Stimulated activated CD8-positive, alpha-beta memory T cell treated with anti-CD3 and anti-CD28 coated beads, Interleukin-4, amount 100 ng/mL, for 48 hours (primary cell): ENCODE data around the gene ALK.

Experiments
- DNase-seq: peaks from one replicate; pipeline ENCODE4 v3.0.0-alpha.2; 2020

ALK gene

DNA sequence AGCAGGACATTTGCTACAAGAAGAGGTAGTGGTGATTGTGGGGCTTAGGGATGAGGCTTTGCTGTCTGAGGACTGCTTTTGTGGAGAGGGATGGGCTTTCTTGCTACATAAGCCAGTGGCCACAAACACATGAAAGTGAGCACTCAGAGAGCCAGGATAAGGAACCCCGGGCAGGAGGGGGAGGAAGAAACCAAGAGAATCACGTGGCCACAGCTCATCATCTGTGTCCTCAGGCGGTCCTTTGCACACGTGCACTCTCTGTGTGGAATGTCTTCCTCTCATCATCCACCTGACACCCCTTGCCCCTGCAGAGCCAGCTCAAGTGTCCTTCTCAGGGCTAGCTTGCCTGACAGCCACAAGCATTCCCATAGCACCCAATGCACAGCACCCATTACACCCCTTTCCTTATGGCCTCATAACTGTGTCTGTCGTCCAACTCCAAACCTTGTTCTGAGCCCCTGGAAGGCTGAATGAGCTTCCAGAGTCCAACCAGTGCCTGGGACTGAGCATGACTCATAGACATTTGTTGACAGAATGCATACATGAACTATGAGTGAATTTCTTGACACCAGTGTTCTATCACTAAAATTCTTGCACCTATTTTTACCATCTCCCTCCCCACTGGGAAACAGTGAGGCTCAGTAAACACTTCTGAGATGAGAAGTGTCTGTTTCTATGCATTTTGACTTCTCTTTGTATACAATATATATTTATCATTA is 398.3 kb downstream of the ALK start:
- no peak for DNase-seq

DNA sequence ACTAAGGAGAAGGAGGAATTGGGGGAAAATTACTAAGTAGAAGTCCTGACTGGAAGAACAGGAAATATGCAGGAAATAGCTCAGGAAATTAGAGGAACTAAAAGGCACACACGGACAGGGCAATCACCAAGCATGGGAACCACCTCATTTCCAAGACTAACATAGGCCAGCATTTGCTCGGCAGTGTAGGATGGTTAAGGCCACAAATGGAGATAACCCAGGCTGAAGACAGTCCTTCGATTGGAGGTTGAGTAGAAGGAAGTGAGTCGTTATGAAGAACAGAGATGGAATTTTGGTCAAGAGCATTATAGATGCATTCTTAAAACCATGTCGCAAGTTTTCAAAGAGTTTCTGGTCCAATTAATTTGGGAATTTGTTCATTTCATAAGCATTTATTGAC is 401.4 kb downstream of the ALK start:
- DNase-seq: no peak

DNA sequence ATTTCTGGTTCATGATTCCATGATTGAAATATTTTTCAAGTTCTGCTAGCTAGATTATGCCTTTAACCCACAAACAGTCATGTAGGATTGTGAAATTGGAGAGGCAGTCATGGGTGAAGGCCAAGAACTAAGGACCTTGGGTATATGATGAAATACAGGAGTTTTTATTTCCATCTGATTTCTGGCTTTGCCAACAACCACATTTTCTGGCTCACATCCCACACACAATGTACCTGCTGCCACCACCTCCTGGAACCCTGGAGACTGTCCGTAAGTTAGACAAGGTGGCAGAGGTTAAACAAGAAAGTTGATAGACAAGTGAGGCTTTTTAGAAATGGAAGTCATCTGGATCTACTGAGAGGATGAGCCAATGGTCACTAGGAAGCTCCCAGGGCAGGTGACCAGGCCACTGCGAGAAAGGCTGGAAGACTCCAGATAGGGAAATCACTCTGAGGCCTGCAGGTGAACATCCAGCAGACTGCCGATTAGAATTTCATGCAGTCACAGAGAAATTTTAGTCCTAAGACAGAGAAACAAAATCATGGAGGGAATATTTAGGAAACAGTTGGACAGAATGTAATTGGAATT is 402.0 kb downstream of the ALK start:
- no peak for DNase-seq

DNA sequence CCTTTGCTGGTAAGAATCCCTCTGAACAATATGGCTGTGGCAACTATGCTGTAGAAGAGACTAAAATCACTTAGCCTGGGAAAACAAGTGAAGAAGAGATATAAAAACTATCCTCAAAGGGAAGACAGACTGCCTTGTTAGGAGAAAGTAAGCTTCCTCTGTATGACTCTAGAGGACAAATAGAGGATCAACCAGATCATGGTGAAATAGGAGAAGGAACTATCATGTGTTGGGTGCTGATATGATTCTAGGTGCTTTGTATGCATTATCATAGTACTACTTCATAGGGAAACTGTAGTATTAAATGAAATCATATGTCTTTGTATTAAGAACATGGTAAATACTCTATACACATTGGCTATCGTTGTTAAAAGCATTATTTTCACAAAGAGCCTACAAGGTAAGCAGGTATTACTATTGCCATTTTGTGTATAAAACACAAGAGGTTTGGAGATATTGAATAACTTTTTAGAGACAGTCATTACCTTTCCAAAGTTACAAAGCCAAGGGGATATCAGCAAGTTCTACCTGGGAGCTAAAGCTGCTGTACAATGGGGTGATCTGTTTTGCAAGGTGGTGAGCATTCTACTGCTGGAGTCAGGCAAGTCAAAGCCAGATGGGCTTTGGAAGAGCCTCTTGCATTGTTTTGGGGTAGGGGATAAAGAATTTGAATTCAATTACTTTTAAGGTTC is 402.6 kb downstream of the ALK start:
- no peak for DNase-seq

DNA sequence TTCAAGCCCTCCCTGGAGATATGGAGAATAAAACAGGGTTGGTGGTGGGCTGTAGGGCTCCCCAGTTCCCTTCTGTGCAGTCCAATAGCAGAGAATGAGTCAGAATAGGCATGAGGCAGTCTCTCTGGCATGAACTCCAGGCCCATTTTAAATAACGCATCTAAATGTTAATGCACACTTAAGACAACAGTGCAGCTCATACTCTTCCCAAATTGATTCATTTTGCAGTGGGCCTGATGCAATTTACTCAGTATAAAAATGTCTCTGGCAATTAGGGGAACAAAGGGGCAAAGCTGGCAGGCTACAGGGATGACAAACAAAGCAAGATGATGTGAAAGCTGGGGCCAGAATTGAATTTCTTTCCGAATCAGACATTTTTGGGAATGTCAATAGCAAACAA is 403.4 kb downstream of the ALK start:
- no peak for DNase-seq

DNA sequence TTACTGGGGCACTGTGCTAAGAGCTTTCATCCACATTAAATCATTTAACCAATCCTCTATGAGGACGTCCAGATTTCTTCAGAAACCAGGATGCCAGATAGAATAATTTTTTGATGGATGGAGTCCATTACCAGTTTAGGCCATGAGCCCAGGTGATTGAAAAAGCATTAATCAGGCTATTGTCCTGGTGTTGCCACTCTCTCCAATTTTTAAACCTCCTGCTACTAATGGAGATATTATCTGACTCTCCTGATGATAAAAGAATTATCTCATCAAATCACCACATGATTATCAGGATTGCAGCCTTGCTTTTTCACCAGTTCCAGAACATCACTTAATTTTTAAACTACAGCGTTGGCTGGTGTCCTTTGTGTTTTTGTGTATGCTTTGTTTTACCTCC is 404.0 kb downstream of the ALK start:
- no peak for DNase-seq

DNA sequence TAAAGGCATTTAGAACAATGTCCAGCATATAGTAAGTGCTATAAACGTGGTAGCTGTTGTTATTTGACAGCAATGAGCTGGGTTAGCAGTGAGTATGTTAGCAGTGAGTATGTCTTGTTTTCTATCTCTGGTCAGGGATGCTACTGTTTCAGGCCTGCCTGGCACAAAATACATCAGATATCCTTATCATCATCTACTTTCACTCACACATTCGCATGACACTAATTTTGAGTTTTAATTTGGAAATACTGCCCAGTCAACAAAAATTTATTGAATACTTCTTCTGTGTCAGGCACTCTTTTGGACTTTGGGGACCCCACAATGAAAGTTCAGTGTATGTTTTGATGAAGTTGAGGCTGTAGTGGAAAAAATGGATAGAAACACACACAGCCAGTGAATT is 404.6 kb downstream of the ALK start:
- no peak for DNase-seq

DNA sequence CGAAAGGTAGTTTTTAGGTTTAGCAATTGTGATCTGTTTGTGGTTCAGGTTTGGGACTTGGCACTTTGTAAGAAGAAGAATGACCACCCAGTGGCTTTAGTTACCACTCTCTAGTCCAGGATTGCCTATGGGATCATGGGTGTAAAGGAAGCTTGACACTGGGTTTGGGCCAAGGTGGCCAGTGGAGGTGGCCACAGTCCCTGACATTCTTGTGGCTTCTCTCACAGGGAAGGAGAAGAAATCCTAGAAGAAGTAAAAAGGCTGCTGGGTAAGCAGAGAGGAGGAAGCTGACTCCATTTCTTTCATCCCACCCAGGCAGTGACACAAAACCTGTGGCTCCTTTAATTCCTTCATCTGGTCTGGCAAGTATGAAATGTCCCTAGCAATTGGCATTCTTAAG is 411.5 kb downstream of the ALK start:
- DNase-seq: no peak

DNA sequence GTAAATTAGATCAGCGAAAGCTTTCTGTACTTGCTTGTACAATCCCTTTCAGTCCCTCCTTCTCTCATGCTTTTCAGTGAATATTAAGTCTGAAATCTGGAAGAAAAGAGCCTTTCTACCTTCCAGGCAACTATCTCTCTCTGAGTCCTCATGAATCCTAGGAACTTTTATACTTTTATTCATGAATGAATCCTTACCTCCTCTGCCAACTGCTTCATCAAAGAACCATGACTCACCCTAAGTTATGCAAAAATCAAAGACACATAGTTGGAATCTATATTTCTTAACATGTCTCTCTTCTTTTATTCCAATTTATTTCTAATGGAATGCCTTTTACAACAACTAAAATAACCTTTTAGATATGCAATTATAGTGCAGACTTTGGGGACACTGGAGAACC is 412.0 kb downstream of the ALK start:
- DNase-seq: no peak

DNA sequence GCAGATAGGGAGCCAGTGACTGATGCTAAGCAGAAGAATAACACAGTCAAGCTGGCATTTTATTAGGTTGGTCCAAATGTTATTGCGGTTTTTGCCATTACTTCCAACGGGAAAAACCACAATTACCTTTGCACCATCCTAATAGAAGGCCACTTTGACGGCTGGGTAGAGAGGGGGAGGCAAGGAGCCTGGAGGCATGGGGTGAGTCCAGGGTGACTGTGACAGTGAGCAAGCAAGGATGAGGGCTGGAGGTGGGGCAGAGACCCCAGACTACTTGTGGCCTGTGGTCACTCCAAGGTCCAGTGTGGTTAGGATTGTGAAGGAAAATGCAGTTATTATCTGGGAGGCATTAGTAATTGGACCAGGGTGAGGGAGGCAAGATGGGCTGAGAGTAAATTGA is 416.6 kb downstream of the ALK start:
- DNase-seq: no peak

DNA sequence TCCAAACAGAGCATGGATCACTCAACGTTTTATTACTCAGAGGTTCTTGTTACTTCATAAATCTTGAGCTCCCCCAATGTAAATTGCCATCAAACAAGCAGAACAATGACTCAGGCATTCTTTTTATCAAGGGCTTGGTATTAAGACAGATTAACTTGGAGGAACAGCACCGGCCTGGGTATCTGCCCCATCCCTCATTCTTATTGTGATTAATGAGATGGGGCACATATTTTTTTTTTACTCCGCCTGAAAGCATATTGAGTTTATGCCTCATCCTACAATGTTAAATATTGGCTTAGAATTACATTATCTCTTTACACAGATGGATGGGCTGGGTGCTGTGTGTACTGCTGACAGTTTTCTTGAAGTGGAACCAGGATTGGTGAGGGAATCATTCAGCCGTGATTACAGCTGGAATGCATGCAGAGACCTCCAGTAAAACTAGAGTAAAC is 418.9 kb downstream of the ALK start:
- no peak for DNase-seq

DNA sequence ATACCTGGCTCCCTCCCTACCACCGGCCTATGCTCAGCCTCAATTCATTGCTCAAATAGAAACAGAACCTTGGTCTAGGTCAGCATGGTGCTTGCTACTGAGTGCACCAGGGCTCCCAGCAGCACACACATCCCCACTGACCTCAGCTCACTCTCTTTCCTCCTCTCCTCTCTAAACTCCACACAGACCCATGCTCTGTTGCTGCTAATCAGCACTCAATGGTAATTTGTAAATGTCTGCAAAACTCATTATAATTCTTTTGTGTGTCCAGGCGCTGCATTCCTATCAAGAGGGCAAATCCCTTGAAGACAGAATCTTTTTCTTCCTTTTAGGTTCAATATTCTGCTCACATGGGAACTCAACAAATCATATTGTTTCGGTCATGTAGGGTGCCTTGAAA is 424.0 kb downstream of the ALK start:
- no peak for DNase-seq

DNA sequence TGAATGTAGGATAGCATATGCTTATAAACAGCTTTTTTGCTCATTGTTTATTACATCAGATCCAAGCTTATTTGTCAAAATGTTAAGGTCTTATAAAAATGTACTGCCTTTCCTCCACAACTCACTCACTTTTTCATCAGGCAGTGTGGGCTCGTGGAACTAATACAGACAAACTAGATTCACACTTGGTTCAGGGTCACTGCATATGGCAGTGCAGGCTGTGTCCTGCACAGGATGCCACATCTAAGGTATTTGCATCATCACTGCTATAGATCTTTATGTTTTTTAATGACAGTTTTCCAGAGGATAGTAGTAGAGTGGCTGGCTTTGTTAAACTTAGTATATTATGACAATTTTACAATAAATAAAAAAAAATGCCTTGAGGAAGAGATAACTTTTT is 425.2 kb downstream of the ALK start:
- no peak for DNase-seq

DNA sequence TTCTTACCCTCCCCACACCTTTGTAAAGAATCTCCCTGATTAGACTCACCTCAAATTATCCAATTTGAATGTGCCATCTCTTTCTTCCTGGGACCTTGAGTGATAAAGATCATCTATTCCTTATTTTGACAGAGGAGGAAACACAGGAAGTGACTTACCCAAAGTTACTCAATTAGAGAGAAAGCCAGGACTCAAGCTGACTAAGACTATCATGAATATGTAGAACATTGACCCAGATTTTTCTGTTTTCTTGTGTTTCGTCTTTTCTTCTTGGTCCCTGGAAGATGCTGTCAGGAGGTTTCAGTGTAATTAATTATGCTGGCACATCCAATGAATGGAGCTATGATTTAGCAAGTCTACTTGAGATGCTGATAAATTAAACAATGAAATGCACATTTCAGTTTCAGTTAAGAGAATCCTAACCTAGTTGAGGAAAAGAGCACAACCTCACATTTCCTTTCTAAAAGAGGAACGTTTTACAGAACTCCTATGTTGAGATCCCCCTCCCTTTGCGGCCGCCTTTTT is 425.8 kb downstream of the ALK start:
- no peak for DNase-seq

DNA sequence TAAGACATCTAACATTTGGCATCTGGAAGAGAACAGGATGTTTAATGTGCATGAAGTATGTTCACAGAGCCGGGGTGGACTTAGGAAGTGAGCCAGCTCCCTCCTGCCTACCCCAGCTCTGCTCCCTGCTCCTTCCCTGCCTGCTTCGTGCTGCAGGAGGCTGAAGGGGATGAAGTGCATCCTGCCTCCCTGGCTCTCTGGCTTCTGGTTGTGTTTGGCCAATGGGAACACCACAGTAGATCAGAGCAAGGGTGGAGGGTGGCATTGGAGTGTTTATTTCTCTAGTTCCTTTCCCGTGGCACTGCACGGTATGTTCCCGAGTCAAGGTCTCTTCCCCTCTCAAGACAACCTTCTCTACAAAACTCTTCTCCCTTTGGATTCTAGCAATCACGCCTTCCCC is 426.3 kb downstream of the ALK start:
- DNase-seq: no peak

DNA sequence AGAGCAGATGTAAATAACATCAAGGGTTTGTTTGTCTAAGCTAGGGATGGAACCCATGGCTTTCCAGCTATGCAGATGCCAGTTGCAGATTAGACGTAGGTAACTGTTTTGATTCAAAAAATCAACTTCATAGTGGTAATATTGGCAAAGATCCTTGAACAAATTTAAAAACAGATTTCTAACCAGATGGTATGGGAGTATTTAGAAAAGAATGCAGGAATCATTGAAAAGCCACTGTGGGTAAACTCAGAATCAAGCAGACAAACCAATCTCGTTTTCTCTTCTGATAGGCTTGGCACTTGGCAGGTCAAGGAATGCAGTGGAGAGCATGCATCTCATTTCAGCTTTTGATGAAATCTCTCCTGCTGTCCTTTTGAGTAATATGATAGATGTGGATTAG is 428.7 kb downstream of the ALK start:
- DNase-seq: no peak

DNA sequence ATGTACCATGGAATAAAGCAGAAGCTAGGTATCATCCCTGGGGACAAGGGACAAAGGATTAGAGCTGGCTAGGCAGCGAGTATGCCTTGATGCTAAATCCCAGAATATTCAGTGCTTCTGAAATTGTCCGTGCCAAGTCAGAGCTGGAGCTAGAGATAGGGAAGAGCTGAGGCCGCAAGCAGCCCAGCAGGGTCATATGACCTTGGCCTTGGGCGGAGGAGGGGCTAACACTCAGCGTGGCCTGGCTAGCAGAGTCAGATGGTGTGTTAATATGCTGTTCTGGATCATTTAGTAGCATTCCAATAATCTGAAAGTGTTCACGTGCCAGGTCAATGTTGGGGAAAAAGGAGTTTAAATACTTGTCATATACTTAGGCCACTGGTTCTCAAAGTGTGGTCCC is 431.3 kb downstream of the ALK start:
- no peak for DNase-seq

DNA sequence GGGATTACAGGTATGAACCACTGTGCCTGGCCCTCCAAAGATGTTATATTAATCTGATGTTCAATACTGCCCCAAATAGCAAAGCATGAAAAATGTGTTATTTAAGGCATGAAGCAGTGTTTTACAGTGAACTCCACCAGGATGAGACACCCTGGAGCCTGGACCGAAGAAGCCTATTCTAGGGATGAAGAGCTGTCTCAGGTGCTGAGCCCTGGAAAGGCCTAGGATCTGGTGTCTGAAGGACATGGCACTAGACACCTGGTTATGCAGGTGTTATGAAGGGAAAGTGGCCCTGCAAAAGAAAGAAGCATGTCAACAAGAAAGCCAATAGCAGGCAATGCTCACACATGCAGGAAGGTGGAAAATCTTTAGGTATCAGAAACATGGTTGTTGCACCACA is 431.8 kb downstream of the ALK start:
- no peak for DNase-seq

DNA sequence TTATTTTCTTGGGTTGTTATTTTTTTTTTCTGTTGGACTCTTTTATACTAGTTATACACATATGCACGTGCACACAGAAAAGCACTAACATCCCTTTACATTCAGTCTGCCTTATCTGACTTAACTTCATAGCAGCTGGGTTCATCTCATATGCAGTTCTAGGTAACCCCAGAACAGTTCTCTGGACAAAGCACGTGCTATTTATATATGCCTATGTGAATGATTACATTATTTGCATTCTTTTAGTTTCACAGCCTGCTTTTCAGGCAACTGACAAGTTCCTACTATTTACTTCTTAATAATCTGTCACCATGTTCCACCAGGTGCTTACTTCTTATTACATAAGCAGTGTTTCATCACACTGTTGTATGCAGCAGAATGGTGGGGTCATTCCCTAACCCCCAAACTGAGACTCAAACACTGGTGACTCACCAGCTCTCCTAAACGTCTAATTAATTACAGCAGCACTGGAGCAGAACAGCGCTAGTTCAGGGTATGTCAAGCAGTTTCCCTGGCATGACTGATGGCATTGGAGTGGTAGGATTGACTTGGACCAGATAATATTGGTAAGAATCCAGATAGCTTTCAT is 433.3 kb downstream of the ALK start:
- DNase-seq: no peak

DNA sequence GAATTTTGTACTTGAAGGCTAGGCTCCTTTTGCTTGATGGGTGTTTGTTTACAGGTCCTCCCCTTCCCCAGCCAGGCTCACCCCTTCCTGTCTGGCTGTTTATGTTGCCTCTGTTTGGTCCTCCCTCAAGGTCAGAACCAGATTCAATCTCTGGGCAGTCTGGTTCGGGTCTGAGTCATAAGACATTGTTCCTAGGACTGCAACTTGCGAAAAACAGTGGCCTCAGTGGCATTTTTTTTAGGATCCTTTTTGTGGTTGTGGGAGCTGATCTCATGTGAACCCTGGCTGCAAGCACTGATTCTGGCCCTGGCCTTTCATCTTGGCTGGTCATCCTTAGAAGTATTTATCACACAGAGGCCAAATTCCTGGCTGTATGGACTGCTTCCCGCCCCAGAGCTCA is 435.8 kb downstream of the ALK start:
- DNase-seq: no peak

DNA sequence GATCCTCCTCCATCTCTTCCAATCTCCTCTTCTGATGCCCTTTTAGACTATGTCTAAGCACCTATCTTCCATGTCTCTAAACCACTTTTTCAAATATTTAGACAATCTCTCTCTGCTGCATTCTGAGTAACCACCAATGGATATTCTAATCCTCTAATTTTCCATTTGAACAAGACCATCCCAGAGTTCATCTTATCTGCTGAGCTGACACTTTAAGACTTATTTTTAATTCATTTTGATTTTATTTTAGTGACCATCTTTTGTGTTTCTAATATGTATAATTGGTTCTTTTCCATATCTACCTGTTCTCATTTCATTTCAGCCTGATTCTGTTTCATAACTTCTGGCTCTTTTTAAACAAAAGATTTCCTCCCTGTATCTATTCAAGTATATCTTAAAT is 436.3 kb downstream of the ALK start:
- no peak for DNase-seq

DNA sequence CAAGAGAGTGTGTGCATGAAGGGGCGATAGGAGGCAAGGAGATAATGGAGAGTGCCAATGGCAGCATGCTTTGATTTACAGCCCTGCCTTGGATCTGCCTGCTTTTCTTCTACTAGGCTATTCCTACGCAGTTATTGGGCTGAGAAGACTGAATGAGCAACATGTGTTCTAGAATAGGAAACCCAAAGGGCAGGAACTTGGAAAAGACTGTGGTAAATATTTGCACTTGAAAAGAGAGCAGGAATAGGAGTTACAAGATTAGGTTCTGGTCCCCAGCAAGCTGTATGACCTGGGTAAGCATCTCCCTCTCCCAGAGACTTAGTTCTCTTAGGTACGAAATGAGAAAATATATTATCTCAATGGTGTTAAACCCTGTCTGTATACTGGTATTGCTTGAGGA is 438.5 kb downstream of the ALK start:
- no peak for DNase-seq

DNA sequence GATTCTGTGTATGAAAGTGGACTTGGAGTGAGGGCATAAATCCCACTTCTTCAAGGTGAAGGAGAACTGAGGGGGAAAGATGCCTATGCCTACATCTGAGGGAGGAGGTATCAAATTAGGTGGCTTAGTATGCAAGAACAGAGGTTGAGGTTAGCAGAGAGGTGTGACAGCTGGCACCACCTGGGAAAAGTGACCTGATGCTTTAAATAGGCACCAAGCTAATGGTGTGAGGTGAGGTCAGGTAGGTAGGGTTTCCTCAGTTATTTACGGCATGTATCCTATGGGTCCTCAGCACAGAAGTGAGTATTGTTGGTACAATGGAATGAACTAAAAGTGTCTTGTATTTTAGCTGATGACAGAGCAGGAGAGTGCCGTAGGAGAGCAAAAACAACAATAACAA is 439.0 kb downstream of the ALK start:
- DNase-seq: no peak

DNA sequence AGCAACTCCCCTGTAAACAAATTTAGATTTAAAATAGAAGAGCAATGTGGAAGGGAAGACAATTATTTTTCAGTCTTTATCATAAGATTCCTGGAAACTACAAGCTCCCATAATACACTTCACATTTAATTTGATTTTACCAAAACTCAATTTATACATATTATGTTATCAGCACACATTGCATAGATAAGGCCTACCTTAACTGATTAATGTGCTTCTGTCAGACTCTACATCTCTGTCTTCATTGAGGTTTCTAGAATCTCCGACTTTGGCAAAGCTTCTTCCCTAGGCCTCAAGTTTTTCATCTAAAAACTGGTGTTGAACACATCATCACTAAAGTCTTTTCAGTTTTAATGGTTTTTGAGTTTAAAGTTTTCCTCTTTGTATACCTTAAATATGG is 440.1 kb downstream of the ALK start:
- no peak for DNase-seq
